Neutrophil (primary cell): ENCODE measurements around the gene FGF18.

Experiments
- H3K27ac ChIP-seq: fragments of 200-600 bp; sonication (generic); 2 replicates; pipeline ENCODE4 v1.5.1; 2016; ENCODE audit warnings: mild to moderate bottlenecking, moderate library complexity
- H3K27me3 ChIP-seq: fragments of 200-600 bp; sonication (generic); 2 replicates; pipeline ENCODE4 v1.6.0; 2016; ENCODE audit warnings: mild to moderate bottlenecking
- H3K36me3 ChIP-seq: fragments of 200-600 bp; sonication (generic); 2 replicates; pipeline ENCODE4 v1.5.1; 2017
- H3K4me1 ChIP-seq, 2 experiments: fragments of 200-600 bp in 1 of 2; sonication (generic) in 1 of 2; 1 replicate in 1 of 2; 2 replicates in 1 of 2; pipeline versions ENCODE4 v1.5.1 to v1.6.1; 2013 to 2016; ENCODE audit warnings: low read depth in 1 of 2, low read length in 1 of 2, mild to moderate bottlenecking in 1 of 2, moderate library complexity in 1 of 2; ENCODE audit not compliant: control insufficient read depth in 1 of 2, insufficient read depth in 1 of 2
- H3K4me3 ChIP-seq, 2 experiments: fragments of 200-600 bp in 1 of 2; sonication (generic) in 1 of 2; 1 replicate in 1 of 2; 2 replicates in 1 of 2; pipeline ENCODE4 v1.5.1; 2013 to 2016; ENCODE audit warnings: low read depth in 1 of 2, low read length in 1 of 2, mild to moderate bottlenecking in 1 of 2, moderate library complexity in 1 of 2
- H3K9me3 ChIP-seq: fragments of 200-600 bp; sonication (generic); 2 replicates; pipeline ENCODE4 v1.5.1; 2016
- TF ChIP-seq, protein P1 (sequence below): fragments of 200-600 bp; sonication (generic); IDR thresholded peaks from 2 replicates; pipeline ENCODE4 v1.5.1; 2016; ENCODE audit warnings: antibody characterized with exemption

The FGF18 gene

GRCh38 chr5:171420431-171421241 is 1.2 kb downstream of the FGF18 start:
- Histone ChIP-seq H3K36me3 (no peaks in the 10 kb centered on the region), H3K4me3 (peak overlapping the region in 1 of 2 experiments; percentile 18), H3K4me1 (peaks cover 19 to 27% of the 10 kb centered on the region in 2 experiments), H3K9me3 (no peaks in the 10 kb centered on the region), H3K27me3 (peaks cover 70% of the 10 kb centered on the region), H3K27ac (no peak overlapping the region)
- TF ChIP-seq, protein P1, sequence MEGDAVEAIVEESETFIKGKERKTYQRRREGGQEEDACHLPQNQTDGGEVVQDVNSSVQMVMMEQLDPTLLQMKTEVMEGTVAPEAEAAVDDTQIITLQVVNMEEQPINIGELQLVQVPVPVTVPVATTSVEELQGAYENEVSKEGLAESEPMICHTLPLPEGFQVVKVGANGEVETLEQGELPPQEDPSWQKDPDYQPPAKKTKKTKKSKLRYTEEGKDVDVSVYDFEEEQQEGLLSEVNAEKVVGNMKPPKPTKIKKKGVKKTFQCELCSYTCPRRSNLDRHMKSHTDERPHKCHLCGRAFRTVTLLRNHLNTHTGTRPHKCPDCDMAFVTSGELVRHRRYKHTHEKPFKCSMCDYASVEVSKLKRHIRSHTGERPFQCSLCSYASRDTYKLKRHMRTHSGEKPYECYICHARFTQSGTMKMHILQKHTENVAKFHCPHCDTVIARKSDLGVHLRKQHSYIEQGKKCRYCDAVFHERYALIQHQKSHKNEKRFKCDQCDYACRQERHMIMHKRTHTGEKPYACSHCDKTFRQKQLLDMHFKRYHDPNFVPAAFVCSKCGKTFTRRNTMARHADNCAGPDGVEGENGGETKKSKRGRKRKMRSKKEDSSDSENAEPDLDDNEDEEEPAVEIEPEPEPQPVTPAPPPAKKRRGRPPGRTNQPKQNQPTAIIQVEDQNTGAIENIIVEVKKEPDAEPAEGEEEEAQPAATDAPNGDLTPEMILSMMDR: no peak

GRCh38 chr5:171421331-171422262 is 2.1 kb downstream of the FGF18 start:
- Histone ChIP-seq H3K27me3 (peaks cover 70% of the 10 kb centered on the region), H3K4me1 (peaks cover 19 to 27% of the 10 kb centered on the region in 2 experiments), H3K36me3 (no peaks in the 10 kb centered on the region), H3K9me3 (no peaks in the 10 kb centered on the region), H3K27ac (no peak overlapping the region), H3K4me3 (no peak overlapping the region)
- TF ChIP-seq, protein P1: no peak

DNA sequence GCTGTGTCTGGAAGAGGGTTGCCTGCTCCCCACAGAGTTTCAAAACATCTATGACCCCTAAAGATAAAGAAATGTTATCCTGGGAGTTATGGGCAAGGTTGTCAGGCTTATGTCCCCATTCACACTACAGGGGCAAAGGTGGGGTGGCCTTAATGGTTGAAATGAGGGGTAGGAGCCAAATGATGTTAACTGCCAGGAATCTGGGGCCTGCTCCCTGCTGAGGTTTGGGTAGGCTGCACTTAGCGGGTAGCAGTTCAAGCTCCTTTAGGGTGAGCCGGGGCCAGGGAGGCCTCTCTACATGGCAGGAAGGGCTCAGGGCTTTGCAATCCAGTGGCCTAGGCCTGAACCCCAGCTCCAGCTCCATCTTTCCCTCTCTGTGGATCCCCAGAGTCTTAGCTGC is 3.0 kb downstream of the FGF18 start:
- TF ChIP-seq, protein P1: no peak
- Histone ChIP-seq H3K27me3 (peaks cover 70% of the 10 kb centered on the region), H3K27ac (no peak overlapping the region), H3K9me3 (no peaks in the 10 kb centered on the region), H3K4me1 (peaks cover 19 to 27% of the 10 kb centered on the region in 2 experiments), H3K4me3 (no peak overlapping the region), H3K36me3 (no peaks in the 10 kb centered on the region)

- no peaks in the 10 kb centered on the region for H3K36me3 ChIP-seq
- peaks cover 66% of the 10 kb centered on the region for H3K27me3 ChIP-seq
- no peak overlapping the region for H3K4me3 ChIP-seq
- H3K4me1 ChIP-seq: peaks cover 19 to 27% of the 10 kb centered on the region in 2 experiments
- no peak overlapping the region for H3K27ac ChIP-seq
- TF ChIP-seq, protein P1: no peak
- no peaks in the 10 kb centered on the region for H3K9me3 ChIP-seq
Measured at GRCh38 chr5:171422902-171423663, 3.6 kb downstream of the FGF18 start.

DNA sequence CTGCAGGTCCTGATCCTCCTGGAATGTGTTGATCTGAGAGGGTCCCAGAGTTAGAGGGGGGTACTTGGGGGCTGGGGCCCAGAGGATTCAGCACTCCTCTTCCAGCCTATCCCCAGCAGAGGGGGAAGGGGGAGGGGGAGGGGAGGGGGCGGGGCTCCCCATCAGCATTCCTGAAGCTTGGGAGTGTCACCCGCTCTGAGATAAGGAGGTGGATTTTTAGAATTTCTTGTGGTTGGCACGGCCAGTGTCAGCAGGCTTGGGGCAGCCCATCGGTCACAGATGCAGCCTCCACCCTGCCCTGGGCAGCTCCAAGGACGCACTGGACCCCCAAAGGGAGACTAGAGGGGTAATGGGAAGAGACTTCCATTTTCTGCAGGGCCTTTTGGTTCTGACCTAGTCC is 5.3 kb downstream of the FGF18 start:
- Histone ChIP-seq H3K4me3 (no peak overlapping the region), H3K4me1 (peaks cover 10 to 12% of the 10 kb centered on the region in 2 experiments), H3K27me3 (peaks cover 49% of the 10 kb centered on the region), H3K27ac (no peak overlapping the region), H3K9me3 (no peaks in the 10 kb centered on the region), H3K36me3 (no peaks in the 10 kb centered on the region)
- TF ChIP-seq, protein P1: no peak
